Measurements from ENCODE around the gene SLC22A4.

DNA sequence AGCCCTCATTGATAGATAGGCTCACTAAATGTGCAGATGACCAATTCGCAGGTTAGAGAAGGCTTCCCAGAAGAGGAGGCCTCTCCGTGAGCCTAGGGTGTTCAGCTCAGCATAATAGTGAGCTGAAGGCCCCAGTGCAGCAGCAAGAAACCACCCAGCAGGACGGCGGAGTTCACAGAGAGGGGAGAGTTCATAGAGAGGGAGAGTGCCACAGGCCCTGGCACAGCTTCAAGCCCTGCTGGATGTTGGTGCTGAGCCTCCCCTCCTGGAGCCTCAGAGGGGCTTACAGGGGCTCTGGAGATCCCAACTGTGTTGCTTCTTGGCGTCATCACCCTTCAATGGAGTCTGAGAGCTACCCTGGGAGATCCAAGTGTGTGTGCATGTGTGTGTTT is 77.4 kb downstream of the SLC22A4 start:
- no peak for TF ChIP-seq POLR2A (IDR thresholded peaks at IDR 0.05)
- TF ChIP-seq, protein P1, sequence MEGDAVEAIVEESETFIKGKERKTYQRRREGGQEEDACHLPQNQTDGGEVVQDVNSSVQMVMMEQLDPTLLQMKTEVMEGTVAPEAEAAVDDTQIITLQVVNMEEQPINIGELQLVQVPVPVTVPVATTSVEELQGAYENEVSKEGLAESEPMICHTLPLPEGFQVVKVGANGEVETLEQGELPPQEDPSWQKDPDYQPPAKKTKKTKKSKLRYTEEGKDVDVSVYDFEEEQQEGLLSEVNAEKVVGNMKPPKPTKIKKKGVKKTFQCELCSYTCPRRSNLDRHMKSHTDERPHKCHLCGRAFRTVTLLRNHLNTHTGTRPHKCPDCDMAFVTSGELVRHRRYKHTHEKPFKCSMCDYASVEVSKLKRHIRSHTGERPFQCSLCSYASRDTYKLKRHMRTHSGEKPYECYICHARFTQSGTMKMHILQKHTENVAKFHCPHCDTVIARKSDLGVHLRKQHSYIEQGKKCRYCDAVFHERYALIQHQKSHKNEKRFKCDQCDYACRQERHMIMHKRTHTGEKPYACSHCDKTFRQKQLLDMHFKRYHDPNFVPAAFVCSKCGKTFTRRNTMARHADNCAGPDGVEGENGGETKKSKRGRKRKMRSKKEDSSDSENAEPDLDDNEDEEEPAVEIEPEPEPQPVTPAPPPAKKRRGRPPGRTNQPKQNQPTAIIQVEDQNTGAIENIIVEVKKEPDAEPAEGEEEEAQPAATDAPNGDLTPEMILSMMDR (IDR thresholded peaks at IDR 0.05), result no peak
